Upper lobe of left lung (tissue), 6 donors: ENCODE results near the gene AHRR. TPM values are rescaled to one million over a fixed set of nuclear protein-coding genes. Genes with fewer than 3 reads are reported as not detected.
A peak's percentile ranks its signal among the peaks of the same experiment; 100 is the strongest.
"Not testable (repeated sequence)": the region's sequence is repeated elsewhere in the genome, so short reads cannot be mapped to it uniquely, and the experiment has no call there.

Experiments
- ATAC-seq, 2 donors: fragments of 200-7000 bp; cut with Tn5 transposase; one replicate each; pipeline ENCODE4 v1.9.1; 2022; ENCODE audit warnings: mild to moderate bottlenecking in 2 of 2, moderate library complexity in 2 of 2; ENCODE audit not compliant: low FRiP score in 2 of 2
- DNase-seq, 2 donors: peaks; one replicate each; pipeline ENCODE4 v3.0.0-alpha.2; 2019 to 2020
- H3K27ac ChIP-seq, 4 donors: fragments of 200-600 bp; sonication (generic); one replicate each; pipeline ENCODE4 v1.5.1; 2016 to 2019
- H3K27me3 ChIP-seq, 4 donors: fragments of 200-600 bp; sonication (generic); one replicate each; pipeline ENCODE4 v1.5.1; 2017 to 2019
- H3K36me3 ChIP-seq, 4 donors: fragments of 200-600 bp; sonication (generic); one replicate each; pipeline ENCODE4 v1.5.1; 2016 to 2019
- H3K4me1 ChIP-seq, 4 donors: fragments of 200-600 bp; sonication (generic); one replicate each; pipeline ENCODE4 v1.5.1; 2018 to 2019
- H3K4me3 ChIP-seq, 4 donors: fragments of 200-600 bp; sonication (generic); one replicate each; pipeline ENCODE4 v1.5.1; 2017 to 2019; ENCODE audit warnings: mild to moderate bottlenecking in 2 of 4, moderate library complexity in 1 of 4
- H3K9me3 ChIP-seq, 4 donors: fragments of 200-600 bp; sonication (generic); one replicate each; pipeline ENCODE4 v1.5.1; 2018 to 2019
- CTCF ChIP-seq, 6 experiments: fragments of 450-650 bp in 4 of 6; fragments of 200-600 bp in 2 of 6; sonication (generic) in 2 of 6; IDR thresholded peaks; one replicate each; pipeline ENCODE4 v1.5.1; 2016 to 2019; ENCODE audit warnings: antibody characterized with exemption in 6 of 6
- EP300 ChIP-seq, 4 donors: sonication (generic); formaldehyde crosslinking; IDR thresholded peaks; one replicate each; pipeline ENCODE4 v1.5.1; 2017; ENCODE audit warnings: antibody characterized with exemption in 4 of 4, control low read depth in 2 of 4
- POLR2A ChIP-seq, 4 donors: fragments of 450-650 bp; IDR thresholded peaks; one replicate each; pipeline ENCODE4 v1.5.1; 2016 to 2017; ENCODE audit warnings: antibody characterized with exemption in 4 of 4, mild to moderate bottlenecking in 2 of 4
- POLR2AphosphoS5 ChIP-seq, 2 donors: sonication (generic); formaldehyde crosslinking; IDR thresholded peaks; one replicate each; pipeline ENCODE4 v1.5.1; 2017; ENCODE audit warnings: antibody characterized with exemption in 2 of 2
- WGBS, 2 donors: methylation state at CpG; one replicate each; pipeline ENCODE4 v1.1.5; 2017 to 2018; 5-methylcytosine and 5-hydroxymethylcytosine counted together
- total RNA-seq, 6 donors: library from RNA; depleted of rRNA in 4 of 6; stranded (reverse); fragments of >200 nt in 4 of 6; gene quantifications; one replicate each; pipeline versions ENCODE4 v1.1.0 to v1.2.1, GENCODE V29; 2016 to 2021
- donor health status: DM: no; HTN: no; CAD: no; lungs with moderate emphysema.
- donor health status: DM: no; HTN: yes; CAD: no; lungs with severe emphysema.

The AHRR gene
- total RNA-seq, 6 donors from 2014 or later: 1.3 to 8.6 (median 4.4) TPM

GRCh38 chr5:484556-484955 lies 163.0 kb downstream of the AHRR start:
- peak in 1 of 2 donors; percentile 80 for DNase-seq
- no peak overlapping the region for H3K4me3 ChIP-seq
- ATAC-seq: no peak
- TF ChIP-seq POLR2AphosphoS5 (IDR thresholded peaks at IDR 0.05) (no peak), EP300 (IDR thresholded peaks at IDR 0.05) (no peak), POLR2A (IDR thresholded peaks at IDR 0.05) (no peak), CTCF (IDR thresholded peaks at IDR 0.05) (no peak)
- H3K27me3 ChIP-seq: peaks cover 0 to 5% (median under 1%) of the 10 kb centered on the region in 4 donors
- no peak overlapping the region for H3K27ac ChIP-seq
- H3K9me3 ChIP-seq: no peaks in the 10 kb centered on the region
- 90 to 92% methylated on average over 20 to 24 of the region's 24 CpGs for WGBS, 2 donors
- H3K4me1 ChIP-seq: peaks cover 0 to 4% (median 0%) of the 10 kb centered on the region in 4 donors
- H3K36me3 ChIP-seq: no peaks in the 10 kb centered on the region

GRCh38 chr5:485113-485945 lies 163.8 kb downstream of the AHRR start:
- H3K27ac ChIP-seq: no peak overlapping the region
- no peaks in the 10 kb centered on the region for H3K36me3 ChIP-seq
- no peaks in the 10 kb centered on the region for H3K27me3 ChIP-seq
- TF ChIP-seq POLR2AphosphoS5 (IDR thresholded peaks at IDR 0.05): no peak
- no peak for TF ChIP-seq CTCF (IDR thresholded peaks at IDR 0.05)
- no peak for TF ChIP-seq EP300 (IDR thresholded peaks at IDR 0.05)
- no peak for TF ChIP-seq POLR2A (IDR thresholded peaks at IDR 0.05)
- no peak overlapping the region for H3K4me3 ChIP-seq
- peak in 1 of 2 donors; percentile 70 for DNase-seq
- WGBS, 2 donors: 74 to 80% methylated on average over 21 to 29 of the region's 29 CpGs
- H3K9me3 ChIP-seq: no peaks in the 10 kb centered on the region
- ATAC-seq: no peak
- H3K4me1 ChIP-seq: peaks cover 0 to 4% (median 0%) of the 10 kb centered on the region in 4 donors

GRCh38 chr5:485946-486491 lies 164.5 kb downstream of the AHRR start:
- Histone ChIP-seq H3K36me3 (no peaks in the 10 kb centered on the region), H3K27ac (no peak overlapping the region), H3K27me3 (no peaks in the 10 kb centered on the region), H3K4me1 (peaks cover 0 to 4% (median 0%) of the 10 kb centered on the region in 4 donors), H3K4me3 (no peak overlapping the region), H3K9me3 (no peaks in the 10 kb centered on the region)
- 29 to 36% methylated on average over 11 to 22 of the region's 23 CpGs for WGBS, 2 donors
- DNase-seq: peak in 1 of 2 donors; percentile 61
- peak in 1 of 2 donors; percentile 26 for ATAC-seq
- TF ChIP-seq CTCF (IDR thresholded peaks at IDR 0.05) (no peak), POLR2A (IDR thresholded peaks at IDR 0.05) (no peak), POLR2AphosphoS5 (IDR thresholded peaks at IDR 0.05) (no peak), EP300 (IDR thresholded peaks at IDR 0.05) (no peak)

GRCh38 chr5:486597-486996 lies 165.1 kb downstream of the AHRR start:
- not testable (repeated sequence) for ATAC-seq, H3K4me1 ChIP-seq, H3K9me3 ChIP-seq, H3K27ac ChIP-seq, H3K4me3 ChIP-seq, H3K36me3 ChIP-seq, H3K27me3 ChIP-seq
- DNase-seq: peak in 1 of 2 donors; percentile 69
- 85 to 92% methylated on average over 9 to 16 of the region's 22 CpGs for WGBS, 2 donors

Other genes starting within 250 kb of the AHRR start
- gene PLEKHG4B, start 229.5 kb upstream of the AHRR start, total RNA-seq: 1 to 10 TPM in 5 of 6 donors, under 1 TPM in 1; 0.40 to 5.9 (median 2.9) TPM
- not detected for gene LRRC14B, start 130.2 kb upstream of the AHRR start, total RNA-seq
- 1 to 10 TPM; 3.1 to 8.5 (median 4.8) TPM for gene CCDC127, start 103.6 kb upstream of the AHRR start, total RNA-seq
- gene SDHA, start 103.4 kb upstream of the AHRR start, total RNA-seq: 100 to 1,000 TPM in 3 of 6 donors, 10 to 100 TPM in 3; 64.0 to 123 (median 95.1) TPM
- 10 to 100 TPM; 63.9 to 79.7 (median 73.5) TPM for gene PDCD6, start 50.1 kb upstream of the AHRR start, total RNA-seq
- gene EXOC3, start 121.5 kb downstream of the AHRR start, total RNA-seq: 100 to 1,000 TPM in 2 of 6 donors, 10 to 100 TPM in 4; 43.6 to 149 (median 64.5) TPM
- 1 to 10 TPM; 1.0 to 4.1 (median 1.9) TPM for gene SLC9A3, start 202.7 kb downstream of the AHRR start, total RNA-seq